IMR-90 (cell line): ENCODE data around the gene TXK.

Source experiments
- MAZ ChIP-seq: IDR thresholded peaks from 2 replicates; pipeline ENCODE4 v1.6.1; 2012; ENCODE audit warnings: low read depth, mild to moderate bottlenecking, low read length, improper control_type of control experiment, moderate library complexity, borderline replicate concordance
- POLR2A ChIP-seq: IDR thresholded peaks from 2 replicates; pipeline ENCODE4 v1.6.1; 2012; ENCODE audit warnings: mild to moderate bottlenecking, low read depth, low read length
- TF ChIP-seq, protein P1 (sequence below): conservative IDR thresholded peaks from 2 replicates; pipeline ENCODE4 v1.5.1; 2012; ENCODE audit warnings: mild to moderate bottlenecking, low read depth, low read length, improper control_type of control experiment

DNA sequence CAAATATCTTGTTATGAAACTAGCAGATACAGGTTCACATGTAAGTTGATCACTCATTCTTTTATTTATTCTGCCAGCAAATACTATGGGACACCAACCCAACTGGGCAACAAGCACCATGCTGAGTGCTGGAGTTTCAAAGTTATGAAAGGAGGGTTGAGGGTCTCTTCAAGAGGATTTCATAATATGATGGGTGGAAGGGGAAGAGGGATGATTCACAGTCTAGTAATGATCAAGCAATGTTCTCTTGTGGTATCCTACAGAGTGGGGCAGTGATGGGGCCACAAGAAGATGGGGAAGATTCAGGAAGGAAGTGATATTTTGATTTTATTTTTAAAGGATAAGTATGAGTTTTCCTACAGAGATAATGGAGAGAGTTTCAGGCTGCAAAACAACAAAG, 46.2 kb upstream of the TXK start:
- TF ChIP-seq MAZ (no peak), POLR2A (no peak)
- TF ChIP-seq, protein P1, sequence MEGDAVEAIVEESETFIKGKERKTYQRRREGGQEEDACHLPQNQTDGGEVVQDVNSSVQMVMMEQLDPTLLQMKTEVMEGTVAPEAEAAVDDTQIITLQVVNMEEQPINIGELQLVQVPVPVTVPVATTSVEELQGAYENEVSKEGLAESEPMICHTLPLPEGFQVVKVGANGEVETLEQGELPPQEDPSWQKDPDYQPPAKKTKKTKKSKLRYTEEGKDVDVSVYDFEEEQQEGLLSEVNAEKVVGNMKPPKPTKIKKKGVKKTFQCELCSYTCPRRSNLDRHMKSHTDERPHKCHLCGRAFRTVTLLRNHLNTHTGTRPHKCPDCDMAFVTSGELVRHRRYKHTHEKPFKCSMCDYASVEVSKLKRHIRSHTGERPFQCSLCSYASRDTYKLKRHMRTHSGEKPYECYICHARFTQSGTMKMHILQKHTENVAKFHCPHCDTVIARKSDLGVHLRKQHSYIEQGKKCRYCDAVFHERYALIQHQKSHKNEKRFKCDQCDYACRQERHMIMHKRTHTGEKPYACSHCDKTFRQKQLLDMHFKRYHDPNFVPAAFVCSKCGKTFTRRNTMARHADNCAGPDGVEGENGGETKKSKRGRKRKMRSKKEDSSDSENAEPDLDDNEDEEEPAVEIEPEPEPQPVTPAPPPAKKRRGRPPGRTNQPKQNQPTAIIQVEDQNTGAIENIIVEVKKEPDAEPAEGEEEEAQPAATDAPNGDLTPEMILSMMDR = no peak
